ENCODE data around the gene GTF3C2.

DNA sequence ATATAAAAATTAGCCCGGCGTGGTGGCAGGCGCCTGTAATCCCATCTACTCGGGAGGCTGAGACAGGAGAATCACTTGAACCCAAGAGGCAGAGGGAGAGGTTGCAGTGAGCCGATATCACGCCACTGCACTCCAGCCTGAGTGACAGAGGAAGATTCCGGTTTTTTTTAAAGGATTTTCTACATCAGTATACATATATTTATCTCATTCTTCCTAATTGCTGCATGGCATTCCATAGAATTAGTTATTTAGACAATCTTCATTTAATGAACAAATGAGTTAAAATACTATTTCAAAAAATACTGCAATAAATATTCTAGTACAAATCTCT is 2.0 kb downstream of the GTF3C2 start:
- TF ChIP-seq, protein P1, sequence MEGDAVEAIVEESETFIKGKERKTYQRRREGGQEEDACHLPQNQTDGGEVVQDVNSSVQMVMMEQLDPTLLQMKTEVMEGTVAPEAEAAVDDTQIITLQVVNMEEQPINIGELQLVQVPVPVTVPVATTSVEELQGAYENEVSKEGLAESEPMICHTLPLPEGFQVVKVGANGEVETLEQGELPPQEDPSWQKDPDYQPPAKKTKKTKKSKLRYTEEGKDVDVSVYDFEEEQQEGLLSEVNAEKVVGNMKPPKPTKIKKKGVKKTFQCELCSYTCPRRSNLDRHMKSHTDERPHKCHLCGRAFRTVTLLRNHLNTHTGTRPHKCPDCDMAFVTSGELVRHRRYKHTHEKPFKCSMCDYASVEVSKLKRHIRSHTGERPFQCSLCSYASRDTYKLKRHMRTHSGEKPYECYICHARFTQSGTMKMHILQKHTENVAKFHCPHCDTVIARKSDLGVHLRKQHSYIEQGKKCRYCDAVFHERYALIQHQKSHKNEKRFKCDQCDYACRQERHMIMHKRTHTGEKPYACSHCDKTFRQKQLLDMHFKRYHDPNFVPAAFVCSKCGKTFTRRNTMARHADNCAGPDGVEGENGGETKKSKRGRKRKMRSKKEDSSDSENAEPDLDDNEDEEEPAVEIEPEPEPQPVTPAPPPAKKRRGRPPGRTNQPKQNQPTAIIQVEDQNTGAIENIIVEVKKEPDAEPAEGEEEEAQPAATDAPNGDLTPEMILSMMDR (IDR thresholded peaks at IDR 0.05; ENCODE audit: insufficient read depth, low read depth, low read length): no peak
- no peak for TF ChIP-seq EZH2 (IDR thresholded peaks at IDR 0.05; ENCODE audit: insufficient read depth, low read length)
